Neural cell (in vitro differentiated cells): ENCODE measurements around the gene ERN2. TPM values are rescaled to one million over a fixed set of nuclear protein-coding genes. Genes with fewer than 3 reads are reported as not detected.
A peak's percentile ranks its signal among the peaks of the same experiment; 100 is the strongest.

ENCODE experiments used
- H2AFZ ChIP-seq: fragments of 200-600, 300-800 bp; sonication (generic), shearing (Covaris generic); 2 replicates; pipeline ENCODE4 v1.6.0; 2014; ENCODE audit warnings: low read depth, mild to moderate bottlenecking, antibody characterized with exemption, low read length, moderate library complexity
- H3F3A ChIP-seq: fragments of 200-600 bp; shearing (Covaris generic); 2 replicates; pipeline ENCODE4 v1.6.1; 2016; ENCODE audit warnings: mild to moderate bottlenecking, moderate library complexity, mixed read lengths, antibody characterized with exemption, low read length; ENCODE audit not compliant: insufficient read depth, poor library complexity, severe bottlenecking
- H3K27ac ChIP-seq: fragments of 200-600, 300-800 bp; sonication (generic), shearing (Covaris generic); 2 replicates; pipeline ENCODE4 v1.5.1; 2014; ENCODE audit warnings: mild to moderate bottlenecking, low read length, moderate library complexity
- H3K27me3 ChIP-seq: fragments of 300-800, 200-600 bp; sonication (generic), shearing (Covaris generic); 2 replicates; pipeline ENCODE4 v1.6.0; 2014; ENCODE audit warnings: mild to moderate bottlenecking, low read depth, low read length, moderate library complexity; ENCODE audit not compliant: insufficient read depth
- H3K36me3 ChIP-seq: fragments of 300-800, 200-600 bp; sonication (generic), shearing (Covaris generic); 2 replicates; pipeline ENCODE4 v1.5.1; 2014; ENCODE audit warnings: mild to moderate bottlenecking, antibody characterized with exemption, low read length, moderate library complexity; ENCODE audit not compliant: insufficient read depth
- H3K4me2 ChIP-seq: fragments of 300-800, 200-600 bp; sonication (generic), shearing (Covaris generic); 2 replicates; pipeline ENCODE4 v1.6.0; 2014; ENCODE audit warnings: mild to moderate bottlenecking, low read length
- H3K4me3 ChIP-seq: fragments of 300-800, 200-600 bp; sonication (generic), shearing (Covaris generic); 2 replicates; pipeline ENCODE4 v1.5.1; 2014; ENCODE audit warnings: mild to moderate bottlenecking, low read length, moderate library complexity
- H3K79me2 ChIP-seq: fragments of 200-600 bp; shearing (Covaris generic); replicated peaks from 2 replicates; pipeline ENCODE4 v1.6.0; 2014; ENCODE audit warnings: mild to moderate bottlenecking, low read length, moderate library complexity; ENCODE audit not compliant: insufficient read depth
- H3K9ac ChIP-seq: fragments of 300-800, 200-600 bp; sonication (generic), shearing (Covaris generic); 2 replicates; pipeline ENCODE4 v1.6.1; 2016; ENCODE audit warnings: mild to moderate bottlenecking, low read length, mixed read lengths
- H3K9me2 ChIP-seq: fragments of 200-600 bp; shearing (Covaris generic); 2 replicates; pipeline ENCODE4 v1.6.1; 2016; ENCODE audit warnings: mild to moderate bottlenecking, low read length, mixed read lengths; ENCODE audit not compliant: insufficient read depth
- H3K9me3 ChIP-seq: fragments of 200-600, 300-800 bp; sonication (generic), shearing (Covaris generic); 2 replicates; pipeline ENCODE4 v1.6.1; 2016; ENCODE audit warnings: mild to moderate bottlenecking, mixed run types, low read length, moderate library complexity, mixed read lengths
- H4K20me1 ChIP-seq: fragments of 200-600 bp; shearing (Covaris generic); 2 replicates; pipeline ENCODE4 v1.6.1; 2016; ENCODE audit warnings: mild to moderate bottlenecking, mixed run types; ENCODE audit not compliant: insufficient read depth
- CTCF ChIP-seq: fragments of 450-650 bp; IDR thresholded peaks from 2 replicates; pipeline ENCODE4 v1.5.1; 2014; ENCODE audit warnings: antibody characterized with exemption, mild to moderate bottlenecking, moderate library complexity; ENCODE audit not compliant: poor library complexity, severe bottlenecking
- EP300 ChIP-seq: fragments of 450-650 bp; conservative IDR thresholded peaks from 2 replicates; pipeline ENCODE4 v1.6.1; 2014; ENCODE audit warnings: antibody characterized with exemption, mild to moderate bottlenecking, moderate library complexity; ENCODE audit not compliant: poor library complexity, severe bottlenecking
- EZH2 ChIP-seq: fragments of 200-600, 300-800 bp; shearing (Covaris generic), sonication (generic); IDR thresholded peaks from 2 replicates; pipeline ENCODE4 v1.6.1; 2014; ENCODE audit warnings: antibody characterized with exemption, low read length, borderline replicate concordance, mild to moderate bottlenecking; ENCODE audit not compliant: insufficient read depth, poor library complexity, severe bottlenecking
- MXI1 ChIP-seq: fragments of 450-650 bp; conservative IDR thresholded peaks from 2 replicates; pipeline ENCODE4 v1.6.1; 2014; ENCODE audit warnings: antibody characterized with exemption, mild to moderate bottlenecking; ENCODE audit not compliant: poor library complexity, severe bottlenecking
- POLR2AphosphoS5 ChIP-seq: IDR thresholded peaks from 2 replicates; pipeline ENCODE4 v1.6.1; 2012
- RAD21 ChIP-seq: fragments of 450-650 bp; conservative IDR thresholded peaks from 2 replicates; pipeline ENCODE4 v1.6.1; 2014; ENCODE audit warnings: antibody characterized with exemption, mild to moderate bottlenecking, moderate library complexity
- REST ChIP-seq: IDR thresholded peaks from 2 replicates; pipeline ENCODE4 v1.6.1; 2012; ENCODE audit warnings: borderline replicate concordance
- SMC3 ChIP-seq: fragments of 450-650 bp; conservative IDR thresholded peaks from 2 replicates; pipeline ENCODE4 v1.6.1; 2014; ENCODE audit warnings: antibody characterized with exemption, mild to moderate bottlenecking, moderate library complexity; ENCODE audit not compliant: poor library complexity
- TAF1 ChIP-seq: IDR thresholded peaks from 2 replicates; pipeline ENCODE4 v1.6.1; 2012; ENCODE audit warnings: low read depth
- polyA plus RNA-seq: library from polyadenylated mRNA; depleted of rRNA; stranded (reverse); fragments of >200 nt; gene quantifications from 2 replicates; pipeline ENCODE4 v1.2.3, GENCODE V29; 2014

Gene ERN2
- polyA plus RNA-seq, 1 donor from 2014 or later, result not detected

GRCh38 chr16:23679274-23679985 is 33.6 kb downstream of the ERN2 start:
- peak overlapping the region; percentile 34 for H3K9ac ChIP-seq
- H2AFZ ChIP-seq, result no peak overlapping the region
- H4K20me1 ChIP-seq, result peaks cover 8% of the 10 kb centered on the region

More at GRCh38 chr16:23679274-23679985, 33.6 kb downstream of the ERN2 start:
- Histone ChIP-seq H3K4me3 (peak overlapping the region; percentile 81), H3F3A (no peaks in the 10 kb centered on the region), H3K27ac (no peak overlapping the region), H3K36me3 (peaks cover 5% of the 10 kb centered on the region), H3K9me3 (no peaks in the 10 kb centered on the region), H3K27me3 (no peaks in the 10 kb centered on the region), H3K9me2 (no peaks in the 10 kb centered on the region), H3K79me2 (peaks cover 24% of the 10 kb centered on the region), H3K4me2 (peak overlapping the region; percentile 78)
- no peak for TF ChIP-seq REST
- TF ChIP-seq EP300, result no peak
- no peak for TF ChIP-seq SMC3
- no peak for TF ChIP-seq MXI1
- no peak for TF ChIP-seq RAD21
- TF ChIP-seq EZH2, result no peak
- no peak for TF ChIP-seq POLR2AphosphoS5
- TF ChIP-seq CTCF, result no peak
- TF ChIP-seq TAF1, result no peak
